K562 (cell line): Measurements from ENCODE around the gene TNFSF9. TPM values are rescaled to one million over a fixed set of nuclear protein-coding genes. Genes with fewer than 3 reads are reported as not detected.
A peak's percentile ranks its signal among the peaks of the same experiment; 100 is the strongest.

ENCODE experiments used
- ATAC-seq: fragments of 200-7000 bp; cut with Tn5 transposase; 3 replicates; pipeline ENCODE4 v1.9.1; 2020; ENCODE audit warnings: moderate library complexity
- BruUV-seq: library from RNA; stranded (reverse); fragments of 400-500 nt; replicated peaks from 2 replicates; lab custom pipeline; 2021; lab: Mats Ljungman, UMichigan
- CTCF ChIA-PET: fragments of 300-600 bp; formaldehyde crosslinking; extraction: SDS; loops from one replicate; lab custom pipeline; 2021; ENCODE audit warnings: low intra/inter-chr PET ratio; lab: Yijun Ruan, JAX
- POLR2A ChIA-PET: fragments of 300-600, 350-650 bp; sonication (Branson Sonifier 250); formaldehyde crosslinking; extraction: SDS; loops from one replicate; lab custom pipeline; 2021; ENCODE audit warnings: antibody characterized with exemption, inconsistent platforms; lab: Yijun Ruan, JAX
- DNase-seq, 4 experiments: peaks; one replicate each; pipeline versions ENCODE4 v3.0.0 to v3.0.0-alpha.2; 2011 to 2018; ENCODE audit warnings: low spot score in 3 of 4, mixed read lengths in 3 of 4; ENCODE audit errors: extremely low read depth in 1 of 4
- FAIRE-seq: peaks from 2 replicates; lab custom pipeline; 2011; peaks lifted over from hg19 to GRCh38; lab: Jason Lieb, UNC
- H2AFZ ChIP-seq: 2 replicates; pipeline ENCODE4 v1.6.0; 2011; ENCODE audit warnings: low read depth, low read length, control low read depth, inconsistent platforms
- H3K27ac ChIP-seq: fragments of 200-600 bp; 3 replicates; pipeline ENCODE4 v1.8.0; 2011; ENCODE audit warnings: low read depth, mild to moderate bottlenecking, control low read depth, inconsistent platforms, low read length, moderate library complexity, mixed read lengths; ENCODE audit errors: extremely low read depth
- H3K27me3 ChIP-seq, 2 experiments: fragments of 300-600 bp in 1 of 2; 2 replicates in 1 of 2; 3 replicates in 1 of 2; pipeline versions ENCODE4 v1.6.0 to v1.8.0; 2011; ENCODE audit warnings: inconsistent platforms in 2 of 2, low read length in 2 of 2, mild to moderate bottlenecking in 1 of 2, mixed read lengths in 1 of 2, moderate library complexity in 1 of 2; ENCODE audit not compliant: control insufficient read depth in 2 of 2, insufficient read depth in 2 of 2
- H3K36me3 ChIP-seq: fragments of 300-600 bp; 3 replicates; pipeline ENCODE4 v1.8.0; 2011; ENCODE audit warnings: mild to moderate bottlenecking, low read length, inconsistent platforms; ENCODE audit not compliant: control insufficient read depth, insufficient read depth
- H3K4me1 ChIP-seq, 2 experiments: fragments of 200-600 bp in 1 of 2; replicated peaks in 1 of 2; 2 replicates in 1 of 2; 3 replicates in 1 of 2; pipeline versions ENCODE4 v1.5.1 to v1.8.0; 2011; ENCODE audit warnings: inconsistent platforms in 2 of 2, low read length in 2 of 2, mild to moderate bottlenecking in 1 of 2, mixed read lengths in 1 of 2, moderate library complexity in 1 of 2; ENCODE audit not compliant: control insufficient read depth in 2 of 2, insufficient read depth in 2 of 2
- H3K4me2 ChIP-seq: 2 replicates; pipeline ENCODE4 v1.6.1; 2011; ENCODE audit warnings: low read length, control low read depth, inconsistent platforms, mixed read lengths; ENCODE audit not compliant: insufficient read depth
- H3K4me3 ChIP-seq: fragments of 200-600 bp; sonication (generic), shearing (Covaris generic); 2 replicates; pipeline ENCODE4 v1.5.1; 2016; ENCODE audit warnings: control low read depth, inconsistent platforms
- H3K79me2 ChIP-seq: fragments of 200-600 bp; 3 replicates; pipeline ENCODE4 v1.8.0; 2011; ENCODE audit warnings: low read length, inconsistent platforms; ENCODE audit not compliant: control insufficient read depth, insufficient read depth
- H3K9ac ChIP-seq, 2 experiments: 2 replicates each; pipeline versions ENCODE4 v1.6.0 to v1.6.1; 2011; ENCODE audit warnings: low read depth in 2 of 2, low read length in 2 of 2, control low read depth in 1 of 2, inconsistent platforms in 1 of 2, mild to moderate bottlenecking in 1 of 2, mixed read lengths in 1 of 2; ENCODE audit not compliant: insufficient read depth in 1 of 2
- H3K9me1 ChIP-seq: one replicate; pipeline ENCODE4 v1.6.0; 2011; ENCODE audit warnings: inconsistent platforms, mild to moderate bottlenecking, low read length, moderate library complexity; ENCODE audit not compliant: control insufficient read depth, insufficient read depth
- H3K9me3 ChIP-seq: replicated peaks from 2 replicates; pipeline ENCODE4 v1.5.1; 2011; ENCODE audit warnings: low read depth, low read length, inconsistent platforms; ENCODE audit not compliant: control insufficient read depth, insufficient read depth
- H4K20me1 ChIP-seq: replicated peaks from 2 replicates; pipeline ENCODE4 v1.6.1; 2011; ENCODE audit warnings: low read length, inconsistent platforms, mixed read lengths; ENCODE audit not compliant: control insufficient read depth, insufficient read depth
- ARNT ChIP-seq, 2 experiments: fragments of 450-650 bp; IDR thresholded peaks; 2 replicates each; pipeline ENCODE4 v1.6.1; 2016; ENCODE audit warnings: mild to moderate bottlenecking in 1 of 2
- GTF3C2 ChIP-seq: IDR thresholded peaks from 3 replicates; pipeline ENCODE4 v1.6.1; 2011; ENCODE audit warnings: borderline replicate concordance, mild to moderate bottlenecking, moderate library complexity; ENCODE audit not compliant: insufficient read length; ENCODE audit errors: extremely low read depth
- HINFP ChIP-seq: fragments of 450-650 bp; conservative IDR thresholded peaks from 2 replicates; pipeline ENCODE4 v1.6.1; 2016; ENCODE audit warnings: missing genetic modification characterization, low read depth, mild to moderate bottlenecking, control low read depth, missing compliant biosample characterization
- MAX ChIP-seq: sonication (generic); formaldehyde crosslinking; IDR thresholded peaks from 2 replicates; pipeline ENCODE4 v1.9.0; 2022; ENCODE audit warnings: mild to moderate bottlenecking, missing genetic modification reagents
- MYC ChIP-seq, 2 experiments: fragments of 250-450 bp in 1 of 2; sonication (Bioruptor Pico) in 1 of 2; IDR thresholded peaks; 2 replicates each; pipeline versions ENCODE4 v1.5.1 to v1.6.1; 2012 to 2021; ENCODE audit warnings: low read depth in 2 of 2, borderline replicate concordance in 1 of 2, improper control_type of control experiment in 1 of 2, low read length in 1 of 2, mild to moderate bottlenecking in 1 of 2, moderate library complexity in 1 of 2
- TFAM ChIP-seq: fragments of 250-450 bp; sonication (Bioruptor Pico); conservative IDR thresholded peaks from 2 replicates; pipeline ENCODE4 v1.5.0; 2021; ENCODE audit warnings: mild to moderate bottlenecking, moderate library complexity
- ZNF3 ChIP-seq: fragments of 250-450 bp; sonication (Bioruptor Pico); IDR thresholded peaks from 2 replicates; pipeline ENCODE4 v1.5.0; 2021; ENCODE audit warnings: mild to moderate bottlenecking, moderate library complexity
- ZNF830 ChIP-seq: fragments of 250-450 bp; sonication (Bioruptor Pico); IDR thresholded peaks from 2 replicates; pipeline ENCODE4 v1.5.0; 2021; ENCODE audit warnings: mild to moderate bottlenecking
- WGBS: fragments of 100-300 bp; shearing (Covaris generic); methylation state at CpG from one replicate; pipeline ENCODE4 v1.1.6; 2016; ENCODE audit warnings: low coverage, mixed read lengths; ENCODE audit not compliant: insufficient coverage; ENCODE audit errors: missing lambda C conversion rate; 5-methylcytosine and 5-hydroxymethylcytosine counted together
- in situ Hi-C: fragments of 300-500 bp; cut with MboI; formaldehyde crosslinking; loops from 4 replicates; pipeline ENCODE4 v1.15.0; 2018; ENCODE audit warnings: inconsistent platforms, mixed read lengths
- intact Hi-C: fragments of 100-400 bp; cut with micrococcal nuclease; formaldehyde crosslinking; loops from 2 replicates; pipeline ENCODE4 v1.14.2; 2022
- polyA plus RNA-seq, 8 experiments: library from polyadenylated mRNA; depleted of rRNA in 4 of 8; stranded (reverse) in 5 of 8; unstranded in 3 of 8; fragments of >200 nt; fragmentation: Nextera tagmentation in 2 of 8; fragmentation: Illumina TruSeq in 1 of 8; extraction: Ambion mirVana in 2 of 8; extraction: Trizol in 1 of 8; gene quantifications; 2 replicates each; pipeline versions ENCODE4 v1.2.1 to v1.2.3, GENCODE V29; 2011 to 2014; ENCODE audit warnings: inconsistent platforms in 1 of 8, missing spikeins in 1 of 8
- total RNA-seq, 7 experiments: library from RNA; depleted of rRNA in 6 of 7; stranded (reverse); fragments of >200 nt in 6 of 7; fragmentation: Illumina TruSeq in 2 of 7; extraction: Trizol in 2 of 7; gene quantifications; 2 replicates each; pipeline versions ENCODE4 v1.2.1 to v1.2.3, GENCODE V29; 2011 to 2021; ENCODE audit warnings: low replicate concordance in 1 of 7

TNFSF9 gene
- total and polyA plus RNA-seq, 9 of the 15 experiments (the other 6 are each of a cell fraction or from before 2014, with no cell fraction given) = 1.4 to 17.9 (median 6.5) TPM

GRCh38 chr19:6489278-6490061 is 41.4 kb upstream of the TNFSF9 start:
- ATAC-seq (peak; percentile 42; the same call in 2 of the 3 replicates), DNase-seq (peak in 1 of 4 experiments; percentile 4), FAIRE-seq (no peak)
- H3K9me3 ChIP-seq = no peaks in the 10 kb centered on the region; the same call in 1 of the 2 replicates
- peak overlapping the region in 1 of 2 experiments; percentile 48; a peak in 1 of 4 replicates for H3K9ac ChIP-seq
- H3K4me2 ChIP-seq = peak overlapping the region; percentile 25
- no peaks in the 10 kb centered on the region for H4K20me1 ChIP-seq
- ChIA-PET POLR2A (interaction anchor here (1.1 kb wide), 1 partner anchor 10 kb away, joined by 5 read pairs; no protein-coding TSS in a partner anchor), CTCF (no interaction called here)
- no TSS peak for BruUV-seq
- no peak overlapping the region for H3K27ac ChIP-seq
- H3K4me3 ChIP-seq = no peak overlapping the region
- no peaks in the 10 kb centered on the region for H3K9me1 ChIP-seq
- H3K79me2 ChIP-seq = no peaks in the 10 kb centered on the region
- peaks cover 5% of the 10 kb centered on the region in 2 experiments; a peak in 3 of 5 replicates for H3K4me1 ChIP-seq
- H3K36me3 ChIP-seq = no peaks in the 10 kb centered on the region
- in situ Hi-C loops (no loop called here), intact Hi-C loops (no loop called here)
- 8% methylated on average over 14 of the region's 15 CpGs for WGBS
- no peaks in the 10 kb centered on the region for H3K27me3 ChIP-seq
- H2AFZ ChIP-seq = peak overlapping the region; percentile 87
- no peak for TF ChIP-seq MYC (IDR thresholded peaks at IDR 0.05; ENCODE audit: low read depth, low read length)
- TF ChIP-seq MYC (CRISPR knock-in tag; IDR thresholded peaks at IDR 0.05; ENCODE audit: borderline replicate concordance, low read depth) = no peak
- TF ChIP-seq ZNF830 (CRISPR knock-in tag) = no peak
- TF ChIP-seq ARNT (IDR thresholded peaks at IDR 0.05) = no peak
- TF ChIP-seq HINFP (tag) = no peak
- TF ChIP-seq ZNF3 = no peak
- no peak for TF ChIP-seq GTF3C2
- TF ChIP-seq MAX (CRISPR knock-in tag) = no peak
- TF ChIP-seq TFAM (CRISPR knock-in tag) = no peak
